Brain microvascular endothelial cell (primary cell): ENCODE results near the gene CCDC197.

Source experiments
- DNase-seq: peaks from one replicate; pipeline ENCODE4 v3.0.0-alpha.2; 2020
- H3K27ac ChIP-seq: fragments of 250-450 bp; sonication (Bioruptor Pico); 2 replicates; pipeline ENCODE4 v1.5.1; 2020; ENCODE audit warnings: mild to moderate bottlenecking, moderate library complexity
- H3K27me3 ChIP-seq: fragments of 250-450 bp; sonication (Bioruptor Pico); replicated peaks from 2 replicates; pipeline ENCODE4 v1.5.1; 2020; ENCODE audit warnings: mild to moderate bottlenecking
- H3K36me3 ChIP-seq: fragments of 250-450 bp; sonication (Bioruptor Pico); replicated peaks from 2 replicates; pipeline ENCODE4 v1.5.1; 2020; ENCODE audit warnings: mild to moderate bottlenecking
- H3K4me3 ChIP-seq: 2 replicates; pipeline ENCODE4 v1.5.1; 2011; ENCODE audit warnings: low read depth, mild to moderate bottlenecking, control low read depth, low read length, moderate library complexity
- in situ Hi-C: cut with HindIII; loops from 2 replicates; pipeline ENCODE4 v1.10.0; 2017; ENCODE audit warnings: low sequenced_read_pairs, low pct_ligation_motif_present
- TF ChIP-seq, protein P1 (sequence below): IDR thresholded peaks from 2 replicates; pipeline ENCODE4 v1.5.1; 2011; ENCODE audit warnings: low read depth, mild to moderate bottlenecking, moderate library complexity, low read length, control low read depth, inconsistent platforms; ENCODE audit errors: missing control alignments

CCDC197 gene

DNA sequence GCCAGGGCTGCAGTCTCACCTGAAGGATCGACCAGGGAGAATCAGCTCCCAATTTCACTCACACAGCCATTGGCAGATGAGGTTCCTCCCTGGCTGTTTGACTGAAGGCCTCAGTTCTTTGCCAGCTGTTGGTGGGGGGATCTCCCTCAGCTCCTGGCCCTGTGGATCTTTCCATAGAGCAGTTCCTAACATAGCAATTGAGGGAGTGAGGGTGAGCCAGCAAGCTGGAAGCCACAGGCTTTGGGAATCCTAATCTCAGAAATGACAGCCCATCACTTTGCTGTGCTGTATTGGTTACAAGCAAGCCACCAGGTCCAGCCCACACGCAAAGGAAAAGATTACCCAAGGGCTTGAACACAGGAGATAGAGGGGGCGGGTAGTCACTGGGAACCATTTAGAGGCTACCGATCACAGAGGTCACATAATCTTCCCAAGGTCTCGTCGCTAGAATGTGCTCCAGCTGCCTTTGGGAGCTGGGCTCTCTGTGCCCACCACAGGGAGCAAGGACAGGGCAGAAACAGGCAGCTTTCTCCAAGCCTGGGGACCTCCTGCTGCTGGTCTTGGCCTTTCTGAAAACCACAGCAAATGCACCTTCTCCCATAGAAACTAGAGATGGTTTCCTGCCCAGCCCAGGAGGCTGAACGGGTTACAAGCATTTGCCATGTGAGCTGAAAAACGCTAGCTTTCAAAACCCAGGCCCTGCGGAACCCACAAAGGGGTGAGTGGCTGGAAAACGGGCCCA is 24.5 kb downstream of the CCDC197 start:
- in situ Hi-C loops = no loop called here
- TF ChIP-seq, protein P1, sequence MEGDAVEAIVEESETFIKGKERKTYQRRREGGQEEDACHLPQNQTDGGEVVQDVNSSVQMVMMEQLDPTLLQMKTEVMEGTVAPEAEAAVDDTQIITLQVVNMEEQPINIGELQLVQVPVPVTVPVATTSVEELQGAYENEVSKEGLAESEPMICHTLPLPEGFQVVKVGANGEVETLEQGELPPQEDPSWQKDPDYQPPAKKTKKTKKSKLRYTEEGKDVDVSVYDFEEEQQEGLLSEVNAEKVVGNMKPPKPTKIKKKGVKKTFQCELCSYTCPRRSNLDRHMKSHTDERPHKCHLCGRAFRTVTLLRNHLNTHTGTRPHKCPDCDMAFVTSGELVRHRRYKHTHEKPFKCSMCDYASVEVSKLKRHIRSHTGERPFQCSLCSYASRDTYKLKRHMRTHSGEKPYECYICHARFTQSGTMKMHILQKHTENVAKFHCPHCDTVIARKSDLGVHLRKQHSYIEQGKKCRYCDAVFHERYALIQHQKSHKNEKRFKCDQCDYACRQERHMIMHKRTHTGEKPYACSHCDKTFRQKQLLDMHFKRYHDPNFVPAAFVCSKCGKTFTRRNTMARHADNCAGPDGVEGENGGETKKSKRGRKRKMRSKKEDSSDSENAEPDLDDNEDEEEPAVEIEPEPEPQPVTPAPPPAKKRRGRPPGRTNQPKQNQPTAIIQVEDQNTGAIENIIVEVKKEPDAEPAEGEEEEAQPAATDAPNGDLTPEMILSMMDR = no peak
- Histone ChIP-seq H3K4me3 (no peak overlapping the region), H3K27ac (no peak overlapping the region), H3K36me3 (no peaks in the 10 kb centered on the region), H3K27me3 (no peaks in the 10 kb centered on the region)
- no peak for DNase-seq

DNA sequence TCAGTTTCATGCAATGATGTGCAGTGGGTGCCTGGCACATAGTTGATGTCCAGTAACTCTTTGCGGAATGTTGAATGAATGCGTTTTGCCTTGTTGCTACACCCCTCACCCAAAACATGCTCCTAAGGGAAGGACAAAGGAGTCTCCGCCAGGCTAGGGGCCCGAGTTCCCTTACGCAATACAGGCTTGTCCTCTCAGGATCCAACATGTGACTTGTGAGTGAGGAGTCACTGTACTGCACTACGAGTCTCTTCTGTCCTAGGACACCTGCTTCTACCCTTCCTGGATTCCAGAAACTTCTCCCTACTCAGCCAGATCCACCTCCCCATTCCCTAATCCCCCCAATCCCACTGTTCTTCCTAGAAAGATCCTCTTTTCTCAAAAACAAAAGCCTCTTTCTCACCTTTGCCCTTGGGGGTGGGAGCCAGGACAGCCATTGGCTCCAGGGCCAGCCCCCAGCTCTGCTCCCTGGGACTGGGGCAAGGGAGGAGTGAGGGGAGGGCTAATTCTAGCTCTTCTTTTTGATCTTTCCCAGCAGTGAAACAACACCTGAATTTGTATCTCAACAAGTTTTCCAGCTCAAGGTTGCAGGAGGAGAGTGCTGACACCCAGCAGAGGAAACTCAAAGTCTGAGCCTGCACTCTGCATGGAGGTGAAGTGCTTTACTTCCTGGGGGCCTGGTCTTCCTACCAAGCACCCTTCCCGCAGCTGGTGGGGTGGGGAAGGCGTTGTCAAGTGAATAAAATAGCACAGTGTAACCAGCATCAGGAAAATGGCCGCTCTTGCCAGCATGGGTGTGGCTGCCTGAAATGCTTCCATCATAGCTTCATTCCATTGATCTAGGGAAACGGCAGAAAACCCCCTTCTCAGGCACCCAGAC is 25.7 kb downstream of the CCDC197 start:
- no peak overlapping the region for H3K27ac ChIP-seq
- H3K27me3 ChIP-seq = no peaks in the 10 kb centered on the region
- in situ Hi-C loops = no loop called here
- no peak overlapping the region for H3K4me3 ChIP-seq
- TF ChIP-seq, protein P1 = no peak
- DNase-seq = no peak
- no peaks in the 10 kb centered on the region for H3K36me3 ChIP-seq

DNA sequence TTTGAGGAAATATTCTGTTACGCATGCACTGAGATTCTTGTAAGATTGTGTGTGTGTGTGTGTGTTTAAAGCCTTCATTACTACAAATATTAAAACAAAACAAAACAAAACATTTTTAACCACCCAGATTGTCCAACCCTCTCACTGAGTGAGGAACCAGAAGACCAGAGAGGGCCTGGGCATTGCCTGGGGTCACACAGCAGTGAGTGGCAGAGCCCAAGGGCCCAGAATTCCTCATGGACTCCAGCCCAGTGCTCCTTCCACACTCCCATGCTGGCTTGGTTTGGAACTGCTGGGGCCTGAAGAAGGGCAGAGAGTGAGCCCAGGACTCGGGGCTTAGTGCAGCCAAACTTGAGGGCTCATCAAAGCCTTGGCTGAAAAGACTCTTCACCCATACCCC is 27.4 kb downstream of the CCDC197 start:
- H3K27ac ChIP-seq = no peak overlapping the region
- H3K36me3 ChIP-seq = no peaks in the 10 kb centered on the region
- no peaks in the 10 kb centered on the region for H3K27me3 ChIP-seq
- TF ChIP-seq, protein P1 = no peak
- no peak for DNase-seq
- H3K4me3 ChIP-seq = no peak overlapping the region
- in situ Hi-C loops = no loop called here

DNA sequence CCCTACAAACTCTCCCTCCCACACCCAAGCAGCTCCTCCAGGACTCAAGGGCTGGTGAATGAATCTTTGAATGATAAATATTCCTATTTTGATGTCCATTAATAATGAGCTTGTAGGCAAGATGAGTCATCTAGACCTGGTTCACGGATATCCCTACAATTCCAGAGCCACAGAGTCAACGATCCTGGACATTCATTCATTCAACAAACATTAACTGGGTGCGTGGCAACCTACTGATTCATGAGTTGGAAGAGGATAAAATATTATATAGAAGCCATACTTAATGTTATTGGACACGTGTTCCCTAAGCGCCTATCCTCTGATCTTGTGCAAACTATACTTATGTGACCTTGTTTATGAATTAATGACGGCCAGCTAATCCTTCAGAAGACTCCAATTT is 28.6 kb downstream of the CCDC197 start:
- in situ Hi-C loops = no loop called here
- Histone ChIP-seq H3K27me3 (no peaks in the 10 kb centered on the region), H3K36me3 (no peaks in the 10 kb centered on the region), H3K27ac (no peak overlapping the region), H3K4me3 (peak overlapping the region; percentile 32)
- TF ChIP-seq, protein P1 = no peak
- no peak for DNase-seq

DNA sequence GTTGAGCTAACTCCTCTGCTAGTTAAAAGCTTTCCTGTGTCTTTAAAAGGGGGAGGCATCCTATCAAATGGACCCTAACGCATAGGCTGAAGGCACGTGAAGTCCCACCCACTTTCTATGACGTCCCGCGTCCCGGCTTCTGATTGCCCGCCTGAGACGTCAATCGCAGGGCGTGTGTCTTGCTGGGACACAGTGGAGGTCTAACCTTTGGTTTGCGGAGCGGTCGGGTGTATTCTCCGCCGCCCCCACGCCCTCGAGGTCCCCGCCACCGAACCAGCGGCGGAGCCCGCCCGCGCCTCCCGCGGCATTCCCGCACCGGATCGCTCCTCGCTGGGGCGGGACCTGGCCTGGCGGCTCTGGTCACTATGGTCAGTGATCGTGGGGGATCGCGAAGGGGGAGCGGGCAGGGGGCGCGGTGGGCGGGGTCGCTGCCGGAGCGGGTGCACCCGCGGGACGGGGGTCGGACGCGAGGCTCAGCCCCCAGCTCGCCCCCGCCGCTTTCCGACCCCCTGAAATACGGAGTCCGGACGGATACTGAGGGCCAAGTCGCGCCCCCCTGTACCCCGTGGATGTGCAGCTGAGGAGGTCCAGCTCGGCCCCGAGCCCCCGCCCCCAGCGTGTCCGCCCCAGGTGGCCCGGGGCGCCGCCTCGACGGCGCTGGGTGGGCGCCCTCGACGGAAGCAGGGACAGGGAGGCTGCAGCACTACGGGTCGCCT is 29.2 kb downstream of the CCDC197 start, which contains the start of gene OTUB2:
OTUB2 (plus strand) TSS at position 168 of the 716 bp plus-strand sequence; CDS start at position 366, 198 bp downstream.
- H3K36me3 ChIP-seq = no peaks in the 10 kb centered on the region
- H3K27ac ChIP-seq = no peak within 1 kb of the TSS
- no peaks in the 10 kb centered on the region for H3K27me3 ChIP-seq
- TF ChIP-seq, protein P1 = no peak
- peak within 1 kb of the TSS; percentile 58 for H3K4me3 ChIP-seq
- in situ Hi-C loops = no loop called here
- DNase-seq = peak; percentile 99
